Measurements from ENCODE around the gene CPVL.

CPVL gene

DNA sequence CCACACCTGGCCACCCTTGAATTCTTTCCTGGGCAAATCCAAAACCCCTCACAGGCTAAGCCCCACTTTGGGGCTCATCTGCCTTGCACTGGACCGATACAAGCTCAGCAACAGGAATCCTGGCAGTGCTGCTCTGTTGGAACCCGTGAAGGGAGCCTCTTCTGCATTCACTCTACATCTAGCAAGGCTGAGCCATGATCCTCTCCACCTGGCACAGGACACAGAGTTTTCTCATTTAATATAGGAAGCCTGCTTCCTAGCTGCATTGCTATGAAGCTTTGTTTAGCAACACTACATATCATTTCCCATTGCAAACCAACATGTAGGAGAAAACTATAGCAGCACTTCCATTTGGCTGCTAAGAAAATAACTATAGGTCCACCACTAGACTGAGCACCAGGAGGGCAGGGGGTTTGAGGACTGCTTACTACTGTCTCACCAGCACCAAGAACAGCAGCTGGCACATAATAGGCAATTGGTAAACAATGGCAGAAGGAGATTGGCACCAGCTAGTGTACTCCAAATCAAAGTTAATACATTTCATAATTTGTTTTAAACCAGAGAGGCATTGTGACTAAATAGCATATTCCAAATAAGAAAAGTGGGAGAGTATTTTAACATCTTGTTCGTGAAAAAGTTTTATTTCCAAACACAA, 56.1 kb downstream of the CPVL start:
- DNase-seq: no peak

DNA sequence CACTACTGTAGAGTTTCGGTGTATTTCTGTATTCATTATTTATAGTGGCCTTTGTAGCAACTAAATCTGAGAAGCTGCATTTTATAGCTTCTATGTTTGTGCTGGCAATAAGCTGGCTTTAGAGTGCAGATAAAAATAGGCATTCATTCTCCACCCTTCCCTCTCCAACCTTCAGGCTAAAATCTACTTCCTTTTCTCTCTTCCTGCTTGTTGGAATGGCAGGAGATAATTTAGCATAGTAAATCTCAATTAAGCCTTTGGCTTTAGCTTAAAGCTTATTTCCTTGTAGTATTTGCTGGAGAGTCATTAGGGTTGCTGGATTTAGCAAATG, 58.5 kb downstream of the CPVL start:
- DNase-seq: no peak

DNA sequence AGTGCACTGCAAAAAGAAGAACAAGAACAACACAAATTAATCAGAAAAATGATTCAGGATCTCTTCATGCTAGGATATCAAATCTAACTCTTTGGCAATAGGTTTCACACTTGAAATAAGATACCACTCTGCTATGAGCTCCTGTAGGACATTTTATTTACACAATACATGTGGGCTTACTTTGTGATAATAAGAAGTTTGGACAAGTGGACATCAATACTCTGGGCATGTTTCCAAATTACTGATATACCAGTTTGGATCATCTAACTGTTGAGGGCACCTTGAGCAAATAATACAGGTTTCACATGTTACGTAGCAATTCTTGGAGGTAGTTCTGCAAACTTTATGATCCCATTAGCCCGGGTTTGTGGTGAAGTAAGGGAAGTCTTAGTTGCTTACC, 59.8 kb downstream of the CPVL start:
- no peak for DNase-seq

DNA sequence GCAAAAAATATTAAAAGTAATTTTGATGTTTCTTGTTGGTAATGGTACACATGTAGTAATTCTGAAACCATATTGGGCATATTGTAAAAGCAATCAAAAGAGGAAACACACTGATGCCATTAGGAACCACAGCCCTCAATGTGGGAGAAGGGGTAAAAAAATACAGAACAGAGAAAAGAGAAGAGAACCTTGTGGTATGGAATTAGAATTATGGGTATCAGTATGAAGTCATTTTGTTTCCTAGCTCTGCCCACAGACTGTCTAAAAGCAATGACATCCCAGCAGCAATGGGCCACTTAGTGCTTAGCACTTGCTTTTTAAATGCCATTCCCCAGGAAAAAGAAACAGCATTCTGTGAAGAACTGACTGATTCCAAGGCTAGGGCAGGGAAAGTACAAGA, 61.5 kb downstream of the CPVL start:
- DNase-seq: no peak

DNA sequence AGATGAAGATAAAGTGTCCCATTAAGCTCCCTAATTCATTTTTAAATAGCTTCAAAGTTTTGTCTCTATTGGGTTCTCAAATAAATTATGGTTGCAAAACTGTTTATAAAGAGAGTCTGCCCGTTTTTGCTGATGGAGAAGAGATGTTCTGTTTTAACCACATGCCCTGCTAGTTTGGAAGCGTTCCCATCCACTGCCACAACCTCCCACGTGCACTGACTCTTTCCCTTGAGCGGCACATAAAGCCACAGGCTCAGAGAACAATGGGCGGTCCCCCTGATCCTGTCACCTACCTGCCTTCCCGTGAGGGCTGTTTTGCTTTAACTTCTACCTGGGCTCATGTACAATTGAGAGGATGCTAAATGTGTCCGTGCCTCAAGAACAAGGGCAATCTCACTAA, 65.5 kb downstream of the CPVL start:
- no peak for DNase-seq

DNA sequence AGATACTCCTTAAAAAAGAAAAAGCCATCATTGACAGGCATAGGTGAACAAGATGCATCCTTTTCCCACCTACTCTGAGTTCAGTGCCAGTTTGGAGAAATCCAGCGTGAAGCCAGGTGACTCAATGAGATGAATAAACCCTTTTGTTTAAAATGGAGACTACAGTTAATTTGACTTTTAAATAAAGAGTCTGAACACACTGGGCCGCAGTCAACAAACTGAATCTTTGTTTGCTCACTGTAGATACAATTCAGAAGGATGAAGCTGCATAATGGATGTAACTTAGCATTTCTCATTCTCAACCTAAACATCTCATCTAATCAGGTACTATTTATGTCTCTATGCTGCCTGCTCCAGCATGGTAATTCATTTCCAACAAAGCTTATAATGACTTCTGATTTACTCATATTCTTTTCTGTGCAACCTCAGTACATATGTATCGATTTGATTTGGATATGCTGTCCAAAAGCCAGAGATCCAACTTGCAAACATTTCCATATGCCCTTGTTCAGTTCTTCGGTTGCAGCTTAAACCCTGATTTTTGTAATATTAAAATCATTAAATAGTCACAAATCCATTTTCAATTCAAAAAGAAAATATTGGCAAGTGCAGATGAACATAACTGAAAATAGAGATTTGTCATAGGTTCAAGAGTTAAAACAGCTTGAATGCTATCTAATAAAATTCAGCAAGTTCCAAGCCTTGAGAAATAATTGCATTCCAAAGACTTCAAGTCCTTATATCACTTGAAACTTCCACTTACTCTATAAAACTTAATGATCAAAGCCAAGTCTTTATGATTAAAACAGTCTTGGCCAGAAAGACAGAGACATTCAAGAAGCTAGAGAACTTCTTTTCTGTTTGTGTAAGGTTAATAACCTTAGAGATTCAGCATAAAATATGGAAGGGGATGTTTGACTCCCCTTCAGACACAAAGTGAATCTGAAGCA, 67.8 kb downstream of the CPVL start:
- DNase-seq: no peak

DNA sequence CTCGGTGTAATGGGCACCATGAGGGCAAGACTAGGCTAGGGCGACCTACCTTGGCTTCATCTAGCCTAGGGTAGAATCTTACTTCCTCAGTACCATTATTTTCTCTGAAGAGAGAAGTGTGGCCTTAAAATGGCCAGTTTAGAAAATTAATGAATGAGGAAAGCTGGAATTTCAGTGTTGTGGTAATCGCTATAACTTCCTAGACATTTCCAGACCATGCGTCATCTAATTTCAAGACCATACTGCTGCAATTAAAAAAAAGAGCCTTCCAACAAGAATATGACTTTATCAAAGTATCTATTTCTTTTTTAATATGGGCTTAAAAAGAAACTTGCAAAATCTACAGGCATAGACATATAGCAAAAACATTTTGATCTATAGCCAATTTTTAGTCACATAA, 68.5 kb downstream of the CPVL start:
- no peak for DNase-seq

DNA sequence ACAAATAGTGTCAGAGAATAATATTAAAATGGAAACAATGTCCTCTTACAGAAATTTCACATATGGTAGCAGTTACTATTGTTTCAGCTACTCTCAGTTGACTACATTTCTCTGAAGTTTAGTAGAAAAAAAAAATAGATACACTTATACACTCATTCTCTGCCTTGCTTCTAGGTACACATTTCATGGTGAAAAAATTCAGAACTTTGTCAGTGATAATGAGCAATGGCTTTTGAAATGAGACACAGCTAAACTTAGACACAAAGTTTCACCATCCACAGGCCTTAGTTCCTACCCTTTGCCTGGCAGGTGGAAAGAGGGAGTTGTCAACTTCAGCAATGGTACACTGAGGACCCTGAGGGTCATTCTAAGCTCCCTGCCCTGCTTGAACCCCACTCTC, 69.2 kb downstream of the CPVL start:
- DNase-seq: no peak

DNA sequence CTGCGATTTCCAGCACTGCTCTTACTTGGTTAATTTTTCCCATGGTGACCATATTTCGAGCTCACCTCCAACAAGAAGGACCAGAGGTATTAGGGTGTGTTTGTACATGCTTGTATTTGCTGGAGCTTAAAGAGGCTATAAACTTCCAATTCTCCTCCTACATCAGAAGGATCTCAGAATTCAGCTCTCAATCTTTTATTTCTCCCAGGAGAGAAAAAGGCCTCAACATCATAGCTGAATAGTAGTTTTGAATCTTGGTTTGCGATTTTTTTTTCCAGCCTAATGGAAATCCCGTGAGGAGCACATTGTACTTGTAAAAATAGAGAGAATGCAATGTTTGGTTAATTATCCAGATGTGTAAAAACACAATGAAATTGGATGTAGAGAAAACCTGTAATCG, 69.7 kb downstream of the CPVL start:
- DNase-seq: no peak

DNA sequence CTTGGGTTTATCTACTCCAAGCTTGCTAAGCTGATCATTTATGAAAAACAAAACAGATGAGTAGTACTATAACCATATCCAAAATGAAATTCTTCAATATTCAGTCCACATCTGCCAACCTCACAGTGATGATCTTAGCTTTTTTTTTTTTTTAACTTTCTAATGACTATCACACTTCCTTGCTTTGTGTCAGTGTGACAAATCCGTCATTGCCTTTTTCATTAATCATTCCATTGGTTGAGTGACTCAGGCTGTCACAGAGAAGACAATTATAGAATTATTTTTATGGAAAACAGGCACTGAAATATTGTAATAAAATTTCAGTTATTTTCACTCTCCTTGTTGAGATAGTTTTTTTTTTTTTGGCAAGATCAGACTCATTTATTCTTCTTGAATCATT, 70.7 kb downstream of the CPVL start:
- no peak for DNase-seq

DNA sequence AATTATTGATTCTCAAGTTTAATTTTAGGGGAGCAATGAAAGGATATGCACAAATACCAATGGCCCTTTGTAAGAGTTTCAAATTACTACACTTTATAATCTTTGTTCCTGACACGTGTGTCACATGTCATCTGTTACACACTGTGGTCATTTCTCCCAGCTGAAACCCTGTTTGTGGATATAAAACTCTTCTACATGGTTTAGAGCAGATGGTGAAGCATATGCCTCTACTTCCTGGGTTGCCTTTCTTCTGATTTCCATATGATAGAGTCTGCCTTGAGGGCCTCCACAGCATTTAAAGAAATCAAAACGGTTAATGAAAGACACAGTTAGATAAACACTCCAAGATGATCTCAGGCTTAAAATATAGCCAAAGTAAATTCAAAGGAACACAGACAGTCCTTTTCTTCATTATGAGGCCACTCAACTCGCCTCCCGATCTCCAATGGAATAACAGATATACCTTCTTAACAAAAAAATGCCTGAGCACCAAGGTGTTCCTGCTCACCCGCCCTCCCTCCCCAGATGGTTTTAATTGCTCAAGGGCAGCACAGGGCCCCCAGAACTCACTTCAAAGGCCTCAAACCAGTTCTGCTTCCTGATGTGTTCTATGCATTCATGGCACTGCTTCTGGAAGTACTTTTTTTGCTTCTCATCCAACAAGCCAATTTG, 75.0 kb downstream of the CPVL start:
- DNase-seq: no peak

DNA sequence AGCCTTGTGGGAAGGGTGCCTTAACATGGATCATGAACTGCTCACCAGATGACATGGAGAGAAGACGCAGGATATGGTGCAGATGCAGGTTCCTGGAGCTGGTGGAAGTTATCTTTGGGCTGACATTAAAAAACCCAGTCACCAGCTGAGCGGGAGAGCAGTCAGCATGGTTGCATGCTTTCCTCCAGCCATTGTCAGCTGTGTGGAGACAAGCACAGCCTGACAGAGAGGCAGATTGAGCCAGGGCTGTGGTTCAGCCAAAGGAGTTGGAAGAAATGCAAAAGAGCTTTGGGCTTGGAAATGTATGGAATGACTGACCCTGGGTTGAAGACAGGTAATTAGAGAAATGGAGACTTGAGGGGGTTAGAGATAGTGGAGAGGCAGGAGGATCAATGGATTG, 79.7 kb downstream of the CPVL start:
- DNase-seq: no peak

DNA sequence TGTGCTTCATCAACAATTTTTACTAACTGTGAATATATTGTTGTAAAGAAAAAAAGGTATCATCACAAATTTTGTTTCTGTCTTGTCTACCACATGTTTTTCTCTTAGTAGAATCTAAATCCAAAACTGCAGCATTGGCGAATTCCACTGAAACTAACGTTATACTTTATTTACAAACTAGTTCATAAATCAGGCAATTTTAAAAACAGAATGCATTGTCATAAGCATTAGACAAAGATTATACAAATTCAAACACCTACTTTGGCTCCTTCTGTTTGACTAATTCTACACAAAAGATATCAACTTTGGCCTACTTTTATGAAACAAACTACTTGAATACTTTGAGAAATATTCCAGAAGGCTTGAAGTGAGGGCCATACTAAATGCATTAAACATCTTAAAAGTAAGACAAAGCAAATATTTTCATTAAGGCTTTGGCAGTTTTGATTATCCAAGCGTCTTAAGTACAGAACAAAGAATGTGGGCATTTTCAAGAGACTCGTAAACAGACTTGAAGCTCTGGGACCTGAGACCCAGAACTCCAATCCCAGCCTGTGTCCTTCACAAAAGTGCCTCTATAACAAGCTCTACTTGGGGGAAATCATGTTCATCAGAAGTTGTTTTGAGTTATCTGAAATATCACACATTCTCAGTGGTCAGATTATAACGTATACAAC, 81.0 kb downstream of the CPVL start:
- no peak for DNase-seq

DNA sequence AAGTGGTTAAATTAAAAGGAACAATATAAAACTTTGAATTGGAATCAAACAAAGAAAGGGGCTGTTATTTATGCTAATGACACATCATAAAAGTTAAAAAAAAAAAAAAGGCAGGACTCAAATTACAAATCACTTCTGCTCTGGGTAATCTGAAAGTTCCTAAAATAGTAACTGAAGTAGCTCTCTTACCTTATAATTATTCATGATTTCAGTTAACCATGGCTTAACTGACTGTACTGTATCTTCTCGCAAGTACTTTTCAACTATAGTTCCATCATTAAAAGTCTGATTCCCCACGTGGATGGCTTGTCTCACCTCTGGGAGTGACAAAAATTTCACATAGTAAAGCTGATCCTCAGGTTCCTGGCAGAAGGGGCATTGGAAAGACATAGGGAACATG, 82.5 kb downstream of the CPVL start:
- no peak for DNase-seq

DNA sequence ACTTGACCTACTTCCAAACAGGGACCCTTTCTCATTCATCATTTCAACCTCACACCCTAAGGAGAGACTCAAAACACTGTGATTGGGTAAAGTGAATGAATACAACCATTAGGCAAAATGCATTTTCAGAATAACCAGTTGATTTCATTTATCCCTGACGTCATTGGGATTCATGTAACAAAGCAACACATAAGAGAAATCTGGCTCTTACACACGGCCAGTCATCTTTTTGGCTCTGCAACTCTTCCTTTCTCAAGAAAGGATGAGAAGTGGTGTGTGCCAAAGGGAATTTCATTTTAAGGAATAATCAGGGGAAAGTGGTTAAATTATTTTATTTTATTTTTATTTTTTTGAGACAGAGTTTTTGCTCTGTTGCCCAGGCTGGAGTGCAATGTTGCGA, 83.1 kb downstream of the CPVL start:
- DNase-seq: no peak

DNA sequence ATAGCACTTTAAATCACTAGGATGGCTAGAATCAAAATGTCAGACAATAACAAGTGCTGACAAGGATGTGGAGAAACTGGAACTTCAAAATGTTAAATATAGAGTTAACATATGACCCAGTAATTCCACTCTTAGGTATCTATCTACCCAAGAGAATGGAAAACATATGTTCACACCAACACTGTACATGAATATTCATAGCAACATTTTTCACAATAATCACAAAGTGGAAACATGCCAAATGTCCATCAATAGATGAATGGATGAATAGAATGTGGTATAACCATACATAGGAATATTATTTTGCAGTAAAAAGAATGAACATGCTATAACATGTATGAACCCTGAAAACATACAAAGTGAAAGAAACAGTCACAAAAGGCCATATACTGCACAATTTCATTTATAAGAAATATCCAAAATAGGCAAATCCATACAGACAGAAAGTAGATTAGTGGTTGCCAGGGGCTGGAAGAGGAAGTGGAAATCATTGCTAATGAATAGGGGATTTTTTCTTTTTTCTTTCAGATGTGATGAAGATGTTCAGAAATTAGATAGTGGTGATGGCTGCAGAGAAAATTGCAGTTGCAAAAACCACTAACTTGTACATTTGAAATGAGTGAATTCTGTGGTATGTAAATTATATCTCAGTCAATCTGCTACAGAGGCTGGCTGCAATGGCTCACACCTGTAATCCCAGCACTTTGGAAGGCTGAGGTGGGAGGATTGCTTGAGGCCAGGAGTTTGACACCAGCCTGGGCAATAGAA, 93.0 kb downstream of the CPVL start:
- no peak for DNase-seq

DNA sequence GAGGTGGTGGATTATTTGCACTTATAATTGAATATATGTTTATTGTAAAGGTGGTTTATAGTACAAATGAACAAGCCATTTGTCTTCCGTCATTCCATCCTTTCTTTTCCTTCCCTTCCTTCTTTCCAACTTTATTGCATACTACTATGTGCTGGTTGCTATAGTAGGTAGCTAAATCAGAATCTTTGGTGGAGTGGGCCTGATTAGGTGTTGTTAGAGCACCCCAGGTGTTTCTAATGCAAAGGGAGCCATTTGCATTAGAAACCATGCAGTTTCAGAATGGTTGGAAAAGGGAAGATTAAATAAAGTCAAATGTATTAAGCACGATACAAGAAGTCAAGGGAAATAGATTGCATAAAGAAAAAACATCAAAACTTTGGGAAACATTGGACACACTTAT, 99.4 kb downstream of the CPVL start:
- no peak for DNase-seq

DNA sequence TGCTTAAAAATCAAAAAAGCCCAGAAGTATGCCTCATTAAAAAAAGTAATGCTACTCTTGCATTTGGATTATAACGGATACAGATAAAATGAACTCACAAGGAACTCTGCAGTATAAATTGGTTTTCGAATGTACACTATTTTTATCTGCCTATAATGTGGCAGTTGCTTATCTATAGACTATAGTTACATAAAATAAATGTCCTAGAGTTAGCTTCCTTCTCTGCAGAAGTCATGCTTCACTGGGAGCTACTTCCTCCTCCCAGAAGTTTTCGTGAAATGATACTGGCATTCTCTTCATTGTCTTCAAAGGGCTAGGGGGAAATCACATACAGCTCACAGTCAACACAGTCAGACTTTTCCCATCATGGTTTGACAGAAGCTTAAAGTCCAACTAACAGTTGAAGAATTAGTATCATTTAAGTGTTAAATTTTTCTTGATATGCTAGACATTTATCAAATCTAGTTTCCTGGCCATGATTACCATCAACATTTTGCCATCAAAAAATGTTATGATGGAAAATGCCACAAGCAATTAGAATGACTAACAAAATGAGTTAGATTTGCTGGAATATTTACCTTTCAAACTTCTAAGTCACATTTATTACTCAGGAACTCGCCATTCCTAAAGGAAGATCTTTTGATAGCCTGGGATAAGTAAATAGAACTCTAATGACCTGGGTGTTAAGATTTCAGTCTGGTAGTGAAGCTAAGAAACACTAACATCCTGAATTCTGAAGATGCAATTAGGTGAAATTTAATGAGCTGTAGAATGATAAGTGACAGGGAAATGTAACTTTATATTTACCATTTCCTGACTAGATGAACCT, 100.9 kb downstream of the CPVL start:
- no peak for DNase-seq

DNA sequence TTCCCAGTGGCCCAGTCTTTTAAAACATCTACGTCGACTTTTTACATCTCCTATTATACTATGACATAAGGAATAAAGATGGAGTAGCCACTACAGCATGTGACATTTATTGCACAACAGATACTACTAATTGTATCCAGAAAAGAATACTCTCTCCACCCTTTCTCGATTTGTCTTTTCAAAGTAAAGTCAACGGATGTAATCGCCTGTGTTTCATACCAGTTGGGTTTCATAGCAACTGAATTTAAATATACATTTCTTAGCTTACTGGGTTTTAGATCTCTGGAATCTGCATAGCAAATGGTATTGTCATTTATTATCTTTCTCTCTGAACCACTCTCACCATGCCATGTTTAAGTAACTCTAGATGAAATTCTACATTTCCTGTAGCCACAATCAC, 101.8 kb downstream of the CPVL start:
- no peak for DNase-seq

DNA sequence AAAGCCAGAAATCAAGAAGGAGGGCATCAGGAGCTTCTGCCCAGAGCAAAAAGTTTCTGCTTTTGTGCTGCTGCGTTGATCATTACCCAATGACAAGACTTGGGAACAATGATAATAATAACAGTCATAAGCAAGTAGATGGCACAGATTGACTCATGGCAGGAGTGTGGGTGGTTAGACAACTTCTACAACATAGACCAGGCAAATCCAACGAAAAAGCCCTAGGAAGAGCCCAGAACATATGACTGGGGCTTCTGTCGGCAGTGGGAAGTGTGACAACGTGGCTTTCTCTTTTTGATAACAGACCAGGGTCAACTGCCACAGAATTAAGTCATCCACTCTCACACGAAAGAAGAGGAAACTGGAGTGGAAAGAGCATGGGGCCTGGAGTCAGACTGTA, 102.8 kb downstream of the CPVL start:
- no peak for DNase-seq

DNA sequence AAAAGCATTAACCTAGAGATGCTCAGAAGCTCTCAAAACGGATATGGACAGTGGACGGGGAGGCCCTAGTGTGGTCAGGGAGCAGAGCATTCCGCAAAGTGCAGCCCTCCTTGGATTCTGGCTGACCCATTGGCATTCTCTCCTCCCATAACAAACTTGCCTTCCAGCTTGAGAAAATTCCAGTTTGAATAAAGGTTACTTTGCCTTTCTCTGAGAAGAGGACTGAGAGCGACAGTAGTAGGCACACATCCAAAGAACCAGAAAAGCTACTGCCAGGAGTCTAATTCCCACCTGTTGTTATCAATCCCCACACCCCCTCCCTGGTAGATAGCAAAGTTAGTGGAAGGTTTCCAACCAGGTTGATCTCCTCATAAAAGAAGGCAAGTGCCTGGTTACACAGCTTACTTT, 103.5 kb downstream of the CPVL start:
- no peak for DNase-seq

DNA sequence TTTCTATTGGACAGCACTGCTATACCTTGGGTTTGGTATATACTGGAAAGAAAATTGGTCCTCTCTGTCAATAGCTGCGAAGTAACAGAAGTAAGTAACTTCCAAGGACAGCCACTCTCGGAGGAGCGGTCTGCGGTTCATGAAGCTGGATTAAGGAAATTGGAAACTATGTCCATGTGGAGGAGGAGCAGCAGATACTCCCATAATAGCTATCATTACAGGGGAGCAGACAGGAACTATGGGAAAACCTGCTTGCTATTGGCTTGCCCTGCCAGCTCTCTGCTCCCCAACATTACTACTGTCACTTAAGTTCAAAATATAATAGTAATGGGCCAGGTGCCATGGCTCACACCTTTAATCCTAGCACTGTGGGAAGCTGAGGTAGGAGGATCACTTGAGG, 104.3 kb downstream of the CPVL start:
- DNase-seq: no peak
